ENCODE measurements around the gene CAMK2B.
"Not testable (repeated sequence)": the region's sequence is repeated elsewhere in the genome, so short reads cannot be mapped to it uniquely, and the experiment has no call there.

CAMK2B gene

DNA sequence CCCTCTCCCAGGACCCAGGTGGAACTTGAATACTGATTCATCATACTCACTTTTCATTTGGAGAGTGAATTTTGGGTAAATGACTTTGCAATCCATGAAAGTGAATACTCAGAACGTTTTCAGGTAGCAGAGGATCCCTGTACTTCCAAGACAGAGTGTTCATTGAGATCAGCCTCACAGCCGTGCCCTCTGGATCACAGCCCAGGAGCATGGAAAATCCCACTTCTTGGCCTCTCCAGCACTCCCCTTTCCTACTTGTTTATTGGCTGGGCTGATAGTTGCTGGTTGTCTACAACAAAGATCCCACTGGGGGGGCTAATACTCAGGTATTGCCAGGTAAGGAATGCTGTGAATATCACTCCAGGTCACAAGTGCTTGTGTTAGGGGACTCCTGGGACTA lies 142.0 kb downstream of the CAMK2B start:
- TF ChIP-seq CTCF (IDR thresholded peaks at IDR 0.05; ENCODE audit: unreplicated experiment in 3 of 3): no peak
- Mint-ChIP-seq H3K4me1 (peaks cover 23% of the 10 kb centered on the region), H3K36me3 (ENCODE audit: low read depth) (peaks cover 5% of the 10 kb centered on the region), H3K27me3 (ENCODE audit: low read depth) (peaks cover 12% of the 10 kb centered on the region), H3K27ac (no peak overlapping the region), H3K9me3 (peaks cover 9% of the 10 kb centered on the region), H3K4me3 (no peak overlapping the region)

GRCh38 chr7:44182827-44183226 lies 142.6 kb downstream of the CAMK2B start:
- no peak for TF ChIP-seq CTCF (IDR thresholded peaks at IDR 0.05; ENCODE audit: unreplicated experiment in 3 of 3)
- H3K36me3 Mint-ChIP-seq (ENCODE audit: low read depth): peaks cover 5% of the 10 kb centered on the region
- peaks cover 12% of the 10 kb centered on the region for H3K27me3 Mint-ChIP-seq (ENCODE audit: low read depth)
- peaks cover 9% of the 10 kb centered on the region for H3K9me3 Mint-ChIP-seq
- H3K4me3 Mint-ChIP-seq: no peak overlapping the region
- peaks cover 17% of the 10 kb centered on the region for H3K4me1 Mint-ChIP-seq
- no peak overlapping the region for H3K27ac Mint-ChIP-seq

GRCh38 chr7:44180631-44181030 lies 144.8 kb downstream of the CAMK2B start:
- H3K4me1 Mint-ChIP-seq: peaks cover 16% of the 10 kb centered on the region
- H3K36me3 Mint-ChIP-seq (ENCODE audit: low read depth): peaks cover 5% of the 10 kb centered on the region
- peaks cover 21% of the 10 kb centered on the region for H3K27me3 Mint-ChIP-seq (ENCODE audit: low read depth)
- no peak overlapping the region for H3K4me3 Mint-ChIP-seq
- TF ChIP-seq CTCF (IDR thresholded peaks at IDR 0.05; ENCODE audit: unreplicated experiment in 3 of 3): no peak
- no peak overlapping the region for H3K27ac Mint-ChIP-seq
- H3K9me3 Mint-ChIP-seq: peaks cover 9% of the 10 kb centered on the region

GRCh38 chr7:44177570-44178131 lies 147.7 kb downstream of the CAMK2B start:
- Mint-ChIP-seq H3K36me3 (ENCODE audit: low read depth) (peaks cover 5% of the 10 kb centered on the region), H3K4me3 (no peak overlapping the region), H3K9me3 (peaks cover 5% of the 10 kb centered on the region), H3K27me3 (ENCODE audit: low read depth) (peaks cover 28% of the 10 kb centered on the region), H3K27ac (no peak overlapping the region), H3K4me1 (no peaks in the 10 kb centered on the region)
- TF ChIP-seq CTCF (IDR thresholded peaks at IDR 0.05; ENCODE audit: unreplicated experiment in 3 of 3): no peak

DNA sequence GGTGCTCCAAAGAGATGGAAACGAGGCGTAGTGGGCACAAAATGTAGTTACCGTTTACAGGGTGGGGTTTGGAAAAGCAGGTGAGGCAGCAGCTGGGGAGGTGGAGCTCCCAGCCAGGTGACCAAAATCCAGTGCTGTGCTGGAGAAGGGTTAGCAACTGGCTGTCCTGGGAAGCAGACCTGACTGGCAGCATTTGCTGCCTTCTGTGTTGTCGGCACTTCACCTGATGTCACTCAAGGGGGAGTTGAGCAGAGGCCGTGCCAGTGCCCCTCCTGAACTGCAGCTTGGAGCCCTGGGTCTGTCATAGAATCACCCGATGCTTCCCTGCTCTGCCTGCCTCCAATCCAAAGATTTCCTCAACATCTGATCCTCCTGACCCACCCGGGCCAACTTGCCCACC lies 148.9 kb downstream of the CAMK2B start:
- Mint-ChIP-seq H3K27ac (no peak overlapping the region), H3K4me3 (no peak overlapping the region), H3K27me3 (ENCODE audit: low read depth) (peaks cover 32% of the 10 kb centered on the region), H3K4me1 (no peaks in the 10 kb centered on the region), H3K9me3 (no peaks in the 10 kb centered on the region), H3K36me3 (ENCODE audit: low read depth) (peaks cover 5% of the 10 kb centered on the region)
- TF ChIP-seq CTCF (IDR thresholded peaks at IDR 0.05; ENCODE audit: unreplicated experiment in 3 of 3): no peak

- Mint-ChIP-seq H3K27me3 (ENCODE audit: low read depth) (peaks cover 34% of the 10 kb centered on the region), H3K4me1 (no peaks in the 10 kb centered on the region), H3K4me3 (no peak overlapping the region), H3K27ac (no peak overlapping the region), H3K9me3 (peaks cover 2% of the 10 kb centered on the region), H3K36me3 (ENCODE audit: low read depth) (no peaks in the 10 kb centered on the region)
- no peak for TF ChIP-seq CTCF (IDR thresholded peaks at IDR 0.05; ENCODE audit: unreplicated experiment in 3 of 3)
Observed at GRCh38 chr7:44175730-44176129, 149.7 kb downstream of the CAMK2B start.

DNA sequence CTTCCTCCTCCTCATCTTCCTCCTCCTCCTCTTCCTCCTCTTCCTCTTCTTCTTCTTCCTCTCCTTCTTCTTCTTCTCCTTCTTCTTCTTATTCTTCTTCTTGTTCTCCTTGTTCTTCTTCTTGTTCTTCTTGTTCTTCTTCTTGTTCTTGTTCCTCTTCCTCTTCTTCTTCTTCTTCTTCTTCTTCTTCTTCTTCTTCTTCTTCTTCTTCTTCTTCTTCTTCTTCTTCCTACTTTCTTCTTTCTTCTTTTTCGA lies 150.8 kb downstream of the CAMK2B start:
- H3K27ac Mint-ChIP-seq; H3K4me3 Mint-ChIP-seq; H3K4me1 Mint-ChIP-seq; H3K9me3 Mint-ChIP-seq; H3K36me3 Mint-ChIP-seq (ENCODE audit: low read depth): not testable (repeated sequence)
- peaks cover 35% of the 10 kb centered on the region for H3K27me3 Mint-ChIP-seq (ENCODE audit: low read depth)
